Smooth muscle cell (in vitro differentiated cells): Measurements from ENCODE around the gene OR12D2. TPM values are rescaled to one million over a fixed set of nuclear protein-coding genes. Genes with fewer than 3 reads are reported as not detected.
"Not testable (repeated sequence)": the region's sequence is repeated elsewhere in the genome, so short reads cannot be mapped to it uniquely, and the experiment has no call there.

ENCODE experiments used
- DNase-seq: peaks from one replicate; lab custom pipeline; 2025; ENCODE audit not compliant: unreplicated experiment; lab: John Stamatoyannopoulos, UW
- H2AFZ ChIP-seq: fragments of 200-600 bp; sonication (generic); 2 replicates; pipeline ENCODE4 v1.6.0; 2016; ENCODE audit warnings: antibody characterized with exemption, low read depth, mild to moderate bottlenecking
- H3F3A ChIP-seq: fragments of 200-600 bp; sonication (generic); 2 replicates; pipeline ENCODE4 v1.6.0; 2017; ENCODE audit warnings: antibody characterized with exemption, low read depth
- H3K27ac ChIP-seq: fragments of 200-600 bp; sonication (generic); 2 replicates; pipeline ENCODE4 v1.5.1; 2016; ENCODE audit warnings: low read depth, mild to moderate bottlenecking
- H3K27me3 ChIP-seq: fragments of 200-600 bp; sonication (generic); 2 replicates; pipeline ENCODE4 v1.6.1; 2016; ENCODE audit warnings: low read depth, mild to moderate bottlenecking
- H3K36me3 ChIP-seq: fragments of 200-600 bp; sonication (generic); 2 replicates; pipeline ENCODE4 v1.5.1; 2016; ENCODE audit warnings: low read depth
- H3K4me1 ChIP-seq: fragments of 200-600 bp; sonication (generic); 2 replicates; pipeline ENCODE4 v1.5.1; 2016; ENCODE audit warnings: low read depth
- H3K4me2 ChIP-seq: fragments of 200-600 bp; sonication (generic); 2 replicates; pipeline ENCODE4 v1.6.0; 2016; ENCODE audit warnings: mild to moderate bottlenecking
- H3K4me3 ChIP-seq: fragments of 200-600 bp; sonication (generic); 2 replicates; pipeline ENCODE4 v1.5.1; 2016; ENCODE audit warnings: mild to moderate bottlenecking
- H3K79me2 ChIP-seq: fragments of 200-600 bp; sonication (generic); 2 replicates; pipeline ENCODE4 v1.6.0; 2016; ENCODE audit warnings: low read depth, mild to moderate bottlenecking
- H3K9ac ChIP-seq: fragments of 200-600 bp; sonication (generic); 2 replicates; pipeline ENCODE4 v1.6.0; 2016; ENCODE audit warnings: low read depth
- H3K9me3 ChIP-seq: fragments of 200-600 bp; sonication (generic); replicated peaks from 2 replicates; pipeline ENCODE4 v1.5.1; 2016; ENCODE audit warnings: low read depth
- H4K20me1 ChIP-seq: fragments of 200-600 bp; sonication (generic); 2 replicates; pipeline ENCODE4 v1.6.0; 2016; ENCODE audit warnings: low read depth
- WGBS: methylation state at CpG from one replicate; pipeline ENCODE4 v1.1.7; 2016; ENCODE audit warnings: low lambda C conversion rate; 5-methylcytosine and 5-hydroxymethylcytosine counted together
- polyA plus RNA-seq: library from polyadenylated mRNA; unstranded; fragments of >200 nt; fragmentation: Nextera tagmentation; extraction: Ambion mirVana; gene quantifications from 2 replicates; pipeline ENCODE4 v1.2.1, GENCODE V29; 2016
- total RNA-seq: library from RNA; depleted of rRNA; stranded (reverse); fragments of >200 nt; gene quantifications from 2 replicates; pipeline ENCODE4 v1.2.3, GENCODE V29; 2014
- TF ChIP-seq, protein P1 (sequence below): fragments of 200-600 bp; sonication (generic); IDR thresholded peaks from 2 replicates; pipeline ENCODE4 v1.5.1; 2017; ENCODE audit warnings: borderline replicate concordance, mild to moderate bottlenecking, antibody characterized with exemption; ENCODE audit not compliant: insufficient read depth, poor library complexity, severe bottlenecking

OR12D2 gene
- total and polyA plus RNA-seq, 2 experiments from 2014 or later: not detected

DNA sequence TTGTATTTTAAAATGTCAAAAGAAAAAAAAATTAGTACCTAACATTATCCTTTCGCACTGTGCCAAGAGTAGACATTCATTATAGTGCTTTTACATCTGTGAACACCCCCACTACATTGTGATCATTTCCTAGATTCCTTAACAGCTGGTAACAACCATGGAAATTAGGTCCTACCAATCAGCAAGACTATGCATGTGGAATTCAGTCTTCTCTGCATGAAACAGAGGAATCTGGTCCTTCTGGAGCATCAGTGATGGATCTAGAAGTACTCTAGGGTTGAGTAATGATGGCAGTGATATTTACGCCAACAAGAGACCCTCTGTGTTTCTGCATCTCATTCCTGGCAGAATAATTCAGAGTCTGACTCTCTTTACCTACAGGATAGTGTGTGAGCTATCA, 28.7 kb downstream of the OR12D2 start:
- H2AFZ ChIP-seq: no peak overlapping the region
- DNase-seq: no peak
- TF ChIP-seq, protein P1, sequence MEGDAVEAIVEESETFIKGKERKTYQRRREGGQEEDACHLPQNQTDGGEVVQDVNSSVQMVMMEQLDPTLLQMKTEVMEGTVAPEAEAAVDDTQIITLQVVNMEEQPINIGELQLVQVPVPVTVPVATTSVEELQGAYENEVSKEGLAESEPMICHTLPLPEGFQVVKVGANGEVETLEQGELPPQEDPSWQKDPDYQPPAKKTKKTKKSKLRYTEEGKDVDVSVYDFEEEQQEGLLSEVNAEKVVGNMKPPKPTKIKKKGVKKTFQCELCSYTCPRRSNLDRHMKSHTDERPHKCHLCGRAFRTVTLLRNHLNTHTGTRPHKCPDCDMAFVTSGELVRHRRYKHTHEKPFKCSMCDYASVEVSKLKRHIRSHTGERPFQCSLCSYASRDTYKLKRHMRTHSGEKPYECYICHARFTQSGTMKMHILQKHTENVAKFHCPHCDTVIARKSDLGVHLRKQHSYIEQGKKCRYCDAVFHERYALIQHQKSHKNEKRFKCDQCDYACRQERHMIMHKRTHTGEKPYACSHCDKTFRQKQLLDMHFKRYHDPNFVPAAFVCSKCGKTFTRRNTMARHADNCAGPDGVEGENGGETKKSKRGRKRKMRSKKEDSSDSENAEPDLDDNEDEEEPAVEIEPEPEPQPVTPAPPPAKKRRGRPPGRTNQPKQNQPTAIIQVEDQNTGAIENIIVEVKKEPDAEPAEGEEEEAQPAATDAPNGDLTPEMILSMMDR: no peak
- no peaks in the 10 kb centered on the region for H3K27me3 ChIP-seq
- H4K20me1 ChIP-seq: no peaks in the 10 kb centered on the region
- H3K9me3 ChIP-seq: no peaks in the 10 kb centered on the region
- no peaks in the 10 kb centered on the region for H3F3A ChIP-seq
- no peak overlapping the region for H3K4me2 ChIP-seq
- no peak overlapping the region for H3K4me3 ChIP-seq
- H3K9ac ChIP-seq: no peak overlapping the region
- no peaks in the 10 kb centered on the region for H3K4me1 ChIP-seq
- 88% methylated on average over 2 of the region's 2 CpGs for WGBS
- H3K79me2 ChIP-seq: no peaks in the 10 kb centered on the region
- no peaks in the 10 kb centered on the region for H3K36me3 ChIP-seq
- H3K27ac ChIP-seq: no peak overlapping the region

DNA sequence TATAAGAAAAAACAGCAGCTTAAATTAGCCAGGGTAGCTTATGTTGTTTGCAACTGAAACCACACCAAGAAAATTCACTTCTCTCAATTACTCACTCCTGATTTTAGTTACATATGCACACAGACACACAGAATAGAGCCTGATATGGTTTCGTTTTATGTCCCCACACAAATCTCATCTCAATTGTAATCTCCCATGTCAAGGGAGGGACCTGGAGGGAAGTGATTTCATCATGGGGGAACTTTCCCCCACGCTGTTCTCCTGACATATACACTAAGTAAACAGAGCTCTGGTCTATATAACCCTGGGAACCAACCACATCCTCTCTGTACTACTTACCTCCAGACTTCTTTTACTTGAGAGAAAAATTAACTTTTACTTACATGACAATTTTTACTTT, 29.1 kb downstream of the OR12D2 start:
- no peaks in the 10 kb centered on the region for H3K9me3 ChIP-seq
- H3K79me2 ChIP-seq: no peaks in the 10 kb centered on the region
- no peak for DNase-seq
- no peak overlapping the region for H3K4me3 ChIP-seq
- WGBS: 50% methylated on average over 2 of the region's 2 CpGs
- H3K4me2 ChIP-seq: no peak overlapping the region
- no peaks in the 10 kb centered on the region for H3K36me3 ChIP-seq
- H3K9ac ChIP-seq: no peak overlapping the region
- H3K27me3 ChIP-seq: no peaks in the 10 kb centered on the region
- TF ChIP-seq, protein P1: no peak
- H3K4me1 ChIP-seq: no peaks in the 10 kb centered on the region
- no peaks in the 10 kb centered on the region for H3F3A ChIP-seq
- no peak overlapping the region for H2AFZ ChIP-seq
- H3K27ac ChIP-seq: no peak overlapping the region
- H4K20me1 ChIP-seq: no peaks in the 10 kb centered on the region

DNA sequence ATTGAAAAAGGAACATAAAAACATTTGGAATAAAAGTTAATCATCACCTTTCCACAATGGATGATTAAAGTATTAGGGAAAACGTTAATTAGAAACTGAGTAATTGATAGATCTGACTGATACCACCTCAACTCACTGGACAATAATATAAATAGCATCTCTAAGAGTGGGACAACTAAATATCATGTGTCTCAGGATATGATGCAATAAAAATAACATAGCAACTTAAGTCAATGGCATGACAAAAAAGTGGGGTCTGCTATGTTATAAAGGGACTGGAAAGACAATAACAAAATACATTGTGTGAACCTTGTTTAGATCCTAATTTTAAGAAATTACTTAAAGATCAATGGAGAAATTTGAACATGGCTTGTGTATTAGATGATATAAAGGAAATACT, 29.6 kb downstream of the OR12D2 start:
- no peak for DNase-seq
- no peaks in the 10 kb centered on the region for H4K20me1 ChIP-seq
- no peak overlapping the region for H2AFZ ChIP-seq
- H3K4me2 ChIP-seq: no peak overlapping the region
- 73% methylated on average over 1 of the region's 1 CpG for WGBS
- H3K27me3 ChIP-seq: no peaks in the 10 kb centered on the region
- H3K4me1 ChIP-seq: no peaks in the 10 kb centered on the region
- no peak overlapping the region for H3K27ac ChIP-seq
- H3K9me3 ChIP-seq: no peaks in the 10 kb centered on the region
- no peak overlapping the region for H3K9ac ChIP-seq
- H3K79me2 ChIP-seq: no peaks in the 10 kb centered on the region
- H3K4me3 ChIP-seq: no peak overlapping the region
- TF ChIP-seq, protein P1: no peak
- H3K36me3 ChIP-seq: no peaks in the 10 kb centered on the region
- H3F3A ChIP-seq: no peaks in the 10 kb centered on the region

- Histone ChIP-seq H3K4me1 (no peaks in the 10 kb centered on the region), H3K9ac (no peak overlapping the region), H3F3A (no peaks in the 10 kb centered on the region), H3K4me3 (no peak overlapping the region), H3K27me3 (no peaks in the 10 kb centered on the region), H2AFZ (no peak overlapping the region), H3K36me3 (no peaks in the 10 kb centered on the region), H4K20me1 (no peaks in the 10 kb centered on the region), H3K27ac (no peak overlapping the region), H3K9me3 (no peaks in the 10 kb centered on the region), H3K79me2 (no peaks in the 10 kb centered on the region), H3K4me2 (no peak overlapping the region)
- TF ChIP-seq, protein P1: no peak
- no peak for DNase-seq
- 94% methylated on average over 3 of the region's 3 CpGs for WGBS
These were observed 31.2 kb downstream of the OR12D2 start for GRCh38 chr6:29426654-29427053.

DNA sequence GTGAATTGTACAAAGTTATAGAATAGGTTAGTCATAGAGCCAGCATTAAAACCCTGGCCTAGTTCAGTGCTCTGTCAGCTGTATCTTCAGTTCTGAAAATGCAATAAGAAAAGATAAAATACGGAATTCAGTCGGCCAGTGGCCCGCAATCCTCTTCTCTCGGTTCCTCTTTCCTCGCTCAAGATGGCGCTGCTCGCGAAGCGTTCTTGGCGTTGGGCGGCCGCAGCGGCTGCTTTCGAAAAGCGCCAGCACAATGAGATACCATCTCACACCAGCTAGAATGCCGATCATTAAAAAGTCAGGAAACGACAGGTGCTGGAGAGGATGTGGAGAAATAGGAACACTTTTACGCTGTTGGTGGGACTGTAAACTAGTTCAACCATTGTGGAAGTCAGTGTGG, 41.3 kb downstream of the OR12D2 start:
- not testable (repeated sequence) for H4K20me1 ChIP-seq, H3K36me3 ChIP-seq, H2AFZ ChIP-seq, H3K79me2 ChIP-seq, H3K27me3 ChIP-seq, H3F3A ChIP-seq, H3K4me3 ChIP-seq, DNase-seq, H3K27ac ChIP-seq, H3K4me2 ChIP-seq, H3K9ac ChIP-seq, H3K9me3 ChIP-seq, H3K4me1 ChIP-seq
- 67% methylated on average over 18 of the region's 18 CpGs for WGBS
